GM23338 (cell line): ENCODE measurements around the gene NOVA2. TPM values are rescaled to one million over a fixed set of nuclear protein-coding genes. Genes with fewer than 3 reads are reported as not detected.

Experiments
- ATAC-seq: fragments of 200-7000 bp; cut with Tn5 transposase; 3 replicates; pipeline ENCODE4 v1.9.1; 2020
- DNase-seq: peaks from one replicate; pipeline ENCODE4 v3.0.0-alpha.2; 2015; ENCODE audit warnings: low spot score
- H2AFZ ChIP-seq: fragments of 200-600 bp; sonication (generic); 2 replicates; pipeline ENCODE4 v1.8.0; 2016; ENCODE audit warnings: antibody characterized with exemption, mild to moderate bottlenecking, moderate library complexity
- H3F3A ChIP-seq: fragments of 200-600 bp; sonication (generic); replicated peaks from 2 replicates; pipeline ENCODE4 v1.8.0; 2017; ENCODE audit warnings: antibody characterized with exemption, mixed run types, low read depth
- H3K27ac ChIP-seq: fragments of 200-600 bp; sonication (generic); 2 replicates; pipeline ENCODE4 v1.6.1; 2016; ENCODE audit warnings: low read depth
- H3K27me3 ChIP-seq: fragments of 200-600 bp; sonication (generic); 2 replicates; pipeline ENCODE4 v1.8.0; 2016; ENCODE audit warnings: mild to moderate bottlenecking, mixed run types, moderate library complexity; ENCODE audit not compliant: insufficient read depth
- H3K36me3 ChIP-seq: fragments of 200-600 bp; sonication (generic); 2 replicates; pipeline ENCODE4 v1.8.0; 2016; ENCODE audit warnings: mild to moderate bottlenecking; ENCODE audit not compliant: insufficient read depth
- H3K4me1 ChIP-seq: fragments of 200-600 bp; sonication (generic); 2 replicates; pipeline ENCODE4 v1.8.0; 2016; ENCODE audit warnings: mild to moderate bottlenecking, moderate library complexity; ENCODE audit not compliant: insufficient read depth
- H3K4me2 ChIP-seq: fragments of 200-600 bp; sonication (generic); 2 replicates; pipeline ENCODE4 v1.7.1; 2017; ENCODE audit warnings: mixed run types
- H3K4me3 ChIP-seq: fragments of 200-600 bp; sonication (generic); 2 replicates; pipeline ENCODE4 v1.6.1; 2016; ENCODE audit warnings: mixed run types
- H3K79me2 ChIP-seq: fragments of 200-600 bp; sonication (generic); replicated peaks from 2 replicates; pipeline ENCODE4 v1.8.0; 2017; ENCODE audit warnings: mild to moderate bottlenecking; ENCODE audit not compliant: insufficient read depth
- H3K9me2 ChIP-seq: fragments of 200-600 bp; sonication (generic); 2 replicates; pipeline ENCODE4 v1.8.0; 2017; ENCODE audit not compliant: insufficient read depth
- H4K20me1 ChIP-seq: fragments of 200-600 bp; sonication (generic); replicated peaks from 2 replicates; pipeline ENCODE4 v1.8.0; 2017; ENCODE audit warnings: mild to moderate bottlenecking; ENCODE audit not compliant: insufficient read depth
- H3K27ac Mint-ChIP-seq: 2 replicates; pipeline ENCODE4 v1.8.0; 2020; ENCODE audit warnings: inconsistent platforms, mild to moderate bottlenecking, moderate library complexity, mixed read lengths
- H3K27me3 Mint-ChIP-seq: 3 replicates; pipeline ENCODE4 v1.8.0; 2022; ENCODE audit warnings: low read depth, mild to moderate bottlenecking, moderate library complexity, mixed read lengths, inconsistent platforms; ENCODE audit not compliant: insufficient read depth, poor library complexity
- H3K36me3 Mint-ChIP-seq: 3 replicates; pipeline ENCODE4 v1.8.0; 2021; ENCODE audit warnings: low read depth, mild to moderate bottlenecking, inconsistent platforms, moderate library complexity, mixed read lengths
- H3K4me1 Mint-ChIP-seq: 3 replicates; pipeline ENCODE4 v1.8.0; 2020; ENCODE audit warnings: mild to moderate bottlenecking, inconsistent platforms, mixed read lengths
- H3K4me3 Mint-ChIP-seq: 3 replicates; pipeline ENCODE4 v1.8.0; 2021; ENCODE audit warnings: moderate library complexity, mild to moderate bottlenecking, inconsistent platforms, mixed read lengths
- H3K9me3 Mint-ChIP-seq: 3 replicates; pipeline ENCODE4 v1.8.0; 2020; ENCODE audit warnings: moderate library complexity, mild to moderate bottlenecking, inconsistent platforms, mixed read lengths
- CREB1 ChIP-seq: fragments of 250-450 bp; sonication (Bioruptor Pico); IDR thresholded peaks from 2 replicates; pipeline ENCODE4 v1.5.0; 2020; ENCODE audit warnings: low read depth, mild to moderate bottlenecking, moderate library complexity
- ETS1 ChIP-seq: IDR thresholded peaks from 2 replicates; pipeline ENCODE4 v1.6.1; 2016; ENCODE audit warnings: antibody characterized with exemption
- EZH2 ChIP-seq: fragments of 200-600 bp; sonication (generic); IDR thresholded peaks from one replicate; pipeline ENCODE4 v1.8.0; 2017; ENCODE audit warnings: antibody characterized with exemption, mild to moderate bottlenecking, low read depth; ENCODE audit not compliant: unreplicated experiment
- EZH2phosphoT487 ChIP-seq: fragments of 200-600 bp; sonication (generic); IDR thresholded peaks from one replicate; pipeline ENCODE4 v1.8.1; 2018; ENCODE audit warnings: antibody characterized with exemption; ENCODE audit not compliant: unreplicated experiment
- JUNB ChIP-seq: IDR thresholded peaks from one replicate; pipeline ENCODE4 v1.6.1; 2016; ENCODE audit warnings: antibody characterized with exemption; ENCODE audit not compliant: unreplicated experiment
- NANOG ChIP-seq: IDR thresholded peaks from 2 replicates; pipeline ENCODE4 v1.6.1; 2016; ENCODE audit warnings: antibody characterized with exemption, borderline replicate concordance
- POLR2AphosphoS5 ChIP-seq: IDR thresholded peaks from 2 replicates; pipeline ENCODE4 v1.6.1; 2016; ENCODE audit warnings: antibody characterized with exemption, low read depth
- STAT1 ChIP-seq: IDR thresholded peaks from one replicate; pipeline ENCODE4 v1.6.1; 2016; ENCODE audit warnings: antibody characterized with exemption; ENCODE audit not compliant: unreplicated experiment
- ZNF114 ChIP-seq: fragments of 250-450 bp; sonication (Bioruptor Pico); IDR thresholded peaks from 2 replicates; pipeline ENCODE4 v1.5.0; 2020; ENCODE audit warnings: mild to moderate bottlenecking, moderate library complexity
- ZNF331 ChIP-seq: fragments of 250-450 bp; sonication (Bioruptor Pico); IDR thresholded peaks from 2 replicates; pipeline ENCODE4 v1.5.0; 2020; ENCODE audit warnings: low read depth, mild to moderate bottlenecking, moderate library complexity
- polyA plus RNA-seq: library from polyadenylated mRNA; unstranded; fragments of >200 nt; fragmentation: Nextera tagmentation; extraction: Ambion mirVana; gene quantifications from 2 replicates; pipeline ENCODE4 v1.2.1, GENCODE V29; 2016
- total RNA-seq: library from RNA; depleted of rRNA; stranded (reverse); fragments of >200 nt; shearing (Covaris generic); gene quantifications from 2 replicates; pipeline ENCODE4 v1.2.3, GENCODE V29; 2014
- TF ChIP-seq, protein P1 (sequence below): fragments of 250-450 bp; sonication (Bioruptor Pico); IDR thresholded peaks from 2 replicates; pipeline ENCODE4 v1.5.0; 2020; ENCODE audit warnings: mild to moderate bottlenecking, moderate library complexity
- TF ChIP-seq, protein P2 (sequence below), 2 experiments: fragments of 200-600 bp in 1 of 2; sonication (generic) in 1 of 2; conservative IDR thresholded peaks; 2 replicates each; pipeline versions ENCODE4 v1.5.1 to v1.6.1; 2016 to 2017; ENCODE audit warnings: antibody characterized with exemption in 2 of 2, low read depth in 2 of 2, mild to moderate bottlenecking in 2 of 2, moderate library complexity in 1 of 2
- TF ChIP-seq, protein P3 (sequence below): IDR thresholded peaks from one replicate; pipeline ENCODE4 v1.6.1; 2018; ENCODE audit warnings: antibody characterized with exemption; ENCODE audit not compliant: unreplicated experiment

NOVA2 gene
- total and polyA plus RNA-seq, 2 experiments from 2014 or later: 5.1 to 13.7 TPM

GRCh38 chr19:45969676-45970075 lies 4.0 kb downstream of the NOVA2 start:
- H3K9me2 ChIP-seq: no peaks in the 10 kb centered on the region
- H3K4me3 ChIP-seq: no peak overlapping the region
- H3K4me1 ChIP-seq: peaks cover under 1% of the 10 kb centered on the region; the same call in 1 of the 2 replicates
- H3K27me3 ChIP-seq: 0 out of 2 replicates have a peak, but pooled peaks cover 1% of the 10 kb centered on the region
- H3K36me3 ChIP-seq: no peaks in the 10 kb centered on the region
- H3K4me2 ChIP-seq: no peak overlapping the region
- no peak overlapping the region for H3K27ac ChIP-seq
- H3K4me3 Mint-ChIP-seq: no peak overlapping the region
- H3F3A ChIP-seq: peaks cover 9% of the 10 kb centered on the region; the same call in 1 of the 2 replicates
- H2AFZ ChIP-seq: no peak overlapping the region
- H3K9me3 Mint-ChIP-seq: no peaks in the 10 kb centered on the region
- H4K20me1 ChIP-seq: peaks cover 5% of the 10 kb centered on the region; the same call in 1 of the 2 replicates
- no peak for ATAC-seq
- H3K27me3 Mint-ChIP-seq: peaks cover 15% of the 10 kb centered on the region
- peaks cover 24% of the 10 kb centered on the region for H3K4me1 Mint-ChIP-seq
- no peak for DNase-seq
- TF ChIP-seq ZNF331 (CRISPR knock-in tag) (no peak), CREB1 (no peak), STAT1 (no peak), ETS1 (no peak), EZH2 (no peak), ZNF114 (no peak), POLR2AphosphoS5 (no peak), JUNB (no peak), NANOG (no peak), EZH2phosphoT487 (no peak)
- TF ChIP-seq, protein P1, sequence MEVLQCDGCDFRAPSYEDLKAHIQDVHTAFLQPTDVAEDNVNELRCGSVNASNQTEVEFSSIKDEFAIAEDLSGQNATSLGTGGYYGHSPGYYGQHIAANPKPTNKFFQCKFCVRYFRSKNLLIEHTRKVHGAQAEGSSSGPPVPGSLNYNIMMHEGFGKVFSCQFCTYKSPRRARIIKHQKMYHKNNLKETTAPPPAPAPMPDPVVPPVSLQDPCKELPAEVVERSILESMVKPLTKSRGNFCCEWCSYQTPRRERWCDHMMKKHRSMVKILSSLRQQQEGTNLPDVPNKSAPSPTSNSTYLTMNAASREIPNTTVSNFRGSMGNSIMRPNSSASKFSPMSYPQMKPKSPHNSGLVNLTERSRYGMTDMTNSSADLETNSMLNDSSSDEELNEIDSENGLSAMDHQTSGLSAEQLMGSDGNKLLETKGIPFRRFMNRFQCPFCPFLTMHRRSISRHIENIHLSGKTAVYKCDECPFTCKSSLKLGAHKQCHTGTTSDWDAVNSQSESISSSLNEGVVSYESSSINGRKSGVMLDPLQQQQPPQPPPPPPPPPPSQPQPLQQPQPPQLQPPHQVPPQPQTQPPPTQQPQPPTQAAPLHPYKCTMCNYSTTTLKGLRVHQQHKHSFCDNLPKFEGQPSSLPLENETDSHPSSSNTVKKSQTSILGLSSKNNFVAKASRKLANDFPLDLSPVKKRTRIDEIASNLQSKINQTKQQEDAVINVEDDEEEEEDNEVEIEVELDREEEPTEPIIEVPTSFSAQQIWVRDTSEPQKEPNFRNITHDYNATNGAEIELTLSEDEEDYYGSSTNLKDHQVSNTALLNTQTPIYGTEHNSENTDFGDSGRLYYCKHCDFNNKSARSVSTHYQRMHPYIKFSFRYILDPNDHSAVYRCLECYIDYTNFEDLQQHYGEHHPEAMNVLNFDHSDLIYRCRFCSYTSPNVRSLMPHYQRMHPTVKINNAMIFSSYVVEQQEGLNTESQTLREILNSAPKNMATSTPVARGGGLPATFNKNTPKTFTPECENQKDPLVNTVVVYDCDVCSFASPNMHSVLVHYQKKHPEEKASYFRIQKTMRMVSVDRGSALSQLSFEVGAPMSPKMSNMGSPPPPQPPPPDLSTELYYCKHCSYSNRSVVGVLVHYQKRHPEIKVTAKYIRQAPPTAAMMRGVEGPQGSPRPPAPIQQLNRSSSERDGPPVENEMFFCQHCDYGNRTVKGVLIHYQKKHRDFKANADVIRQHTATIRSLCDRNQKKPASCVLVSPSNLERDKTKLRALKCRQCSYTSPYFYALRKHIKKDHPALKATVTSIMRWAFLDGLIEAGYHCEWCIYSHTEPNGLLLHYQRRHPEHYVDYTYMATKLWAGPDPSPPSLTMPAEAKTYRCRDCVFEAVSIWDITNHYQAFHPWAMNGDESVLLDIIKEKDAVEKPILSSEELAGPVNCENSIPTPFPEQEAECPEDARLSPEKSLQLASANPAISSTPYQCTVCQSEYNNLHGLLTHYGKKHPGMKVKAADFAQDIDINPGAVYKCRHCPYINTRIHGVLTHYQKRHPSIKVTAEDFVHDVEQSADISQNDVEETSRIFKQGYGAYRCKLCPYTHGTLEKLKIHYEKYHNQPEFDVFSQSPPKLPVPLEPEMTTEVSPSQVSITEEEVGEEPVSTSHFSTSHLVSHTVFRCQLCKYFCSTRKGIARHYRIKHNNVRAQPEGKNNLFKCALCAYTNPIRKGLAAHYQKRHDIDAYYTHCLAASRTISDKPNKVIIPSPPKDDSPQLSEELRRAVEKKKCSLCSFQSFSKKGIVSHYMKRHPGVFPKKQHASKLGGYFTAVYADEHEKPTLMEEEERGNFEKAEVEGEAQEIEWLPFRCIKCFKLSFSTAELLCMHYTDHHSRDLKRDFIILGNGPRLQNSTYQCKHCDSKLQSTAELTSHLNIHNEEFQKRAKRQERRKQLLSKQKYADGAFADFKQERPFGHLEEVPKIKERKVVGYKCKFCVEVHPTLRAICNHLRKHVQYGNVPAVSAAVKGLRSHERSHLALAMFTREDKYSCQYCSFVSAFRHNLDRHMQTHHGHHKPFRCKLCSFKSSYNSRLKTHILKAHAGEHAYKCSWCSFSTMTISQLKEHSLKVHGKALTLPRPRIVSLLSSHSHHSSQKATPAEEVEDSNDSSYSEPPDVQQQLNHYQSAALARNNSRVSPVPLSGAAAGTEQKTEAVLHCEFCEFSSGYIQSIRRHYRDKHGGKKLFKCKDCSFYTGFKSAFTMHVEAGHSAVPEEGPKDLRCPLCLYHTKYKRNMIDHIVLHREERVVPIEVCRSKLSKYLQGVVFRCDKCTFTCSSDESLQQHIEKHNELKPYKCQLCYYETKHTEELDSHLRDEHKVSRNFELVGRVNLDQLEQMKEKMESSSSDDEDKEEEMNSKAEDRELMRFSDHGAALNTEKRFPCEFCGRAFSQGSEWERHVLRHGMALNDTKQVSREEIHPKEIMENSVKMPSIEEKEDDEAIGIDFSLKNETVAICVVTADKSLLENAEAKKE (CRISPR knock-in tag): no peak
- TF ChIP-seq, protein P2, sequence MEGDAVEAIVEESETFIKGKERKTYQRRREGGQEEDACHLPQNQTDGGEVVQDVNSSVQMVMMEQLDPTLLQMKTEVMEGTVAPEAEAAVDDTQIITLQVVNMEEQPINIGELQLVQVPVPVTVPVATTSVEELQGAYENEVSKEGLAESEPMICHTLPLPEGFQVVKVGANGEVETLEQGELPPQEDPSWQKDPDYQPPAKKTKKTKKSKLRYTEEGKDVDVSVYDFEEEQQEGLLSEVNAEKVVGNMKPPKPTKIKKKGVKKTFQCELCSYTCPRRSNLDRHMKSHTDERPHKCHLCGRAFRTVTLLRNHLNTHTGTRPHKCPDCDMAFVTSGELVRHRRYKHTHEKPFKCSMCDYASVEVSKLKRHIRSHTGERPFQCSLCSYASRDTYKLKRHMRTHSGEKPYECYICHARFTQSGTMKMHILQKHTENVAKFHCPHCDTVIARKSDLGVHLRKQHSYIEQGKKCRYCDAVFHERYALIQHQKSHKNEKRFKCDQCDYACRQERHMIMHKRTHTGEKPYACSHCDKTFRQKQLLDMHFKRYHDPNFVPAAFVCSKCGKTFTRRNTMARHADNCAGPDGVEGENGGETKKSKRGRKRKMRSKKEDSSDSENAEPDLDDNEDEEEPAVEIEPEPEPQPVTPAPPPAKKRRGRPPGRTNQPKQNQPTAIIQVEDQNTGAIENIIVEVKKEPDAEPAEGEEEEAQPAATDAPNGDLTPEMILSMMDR (conservative IDR thresholded peaks at IDR 0.05; ENCODE audit: low read depth in 2 of 2): no peak
- TF ChIP-seq, protein P3, sequence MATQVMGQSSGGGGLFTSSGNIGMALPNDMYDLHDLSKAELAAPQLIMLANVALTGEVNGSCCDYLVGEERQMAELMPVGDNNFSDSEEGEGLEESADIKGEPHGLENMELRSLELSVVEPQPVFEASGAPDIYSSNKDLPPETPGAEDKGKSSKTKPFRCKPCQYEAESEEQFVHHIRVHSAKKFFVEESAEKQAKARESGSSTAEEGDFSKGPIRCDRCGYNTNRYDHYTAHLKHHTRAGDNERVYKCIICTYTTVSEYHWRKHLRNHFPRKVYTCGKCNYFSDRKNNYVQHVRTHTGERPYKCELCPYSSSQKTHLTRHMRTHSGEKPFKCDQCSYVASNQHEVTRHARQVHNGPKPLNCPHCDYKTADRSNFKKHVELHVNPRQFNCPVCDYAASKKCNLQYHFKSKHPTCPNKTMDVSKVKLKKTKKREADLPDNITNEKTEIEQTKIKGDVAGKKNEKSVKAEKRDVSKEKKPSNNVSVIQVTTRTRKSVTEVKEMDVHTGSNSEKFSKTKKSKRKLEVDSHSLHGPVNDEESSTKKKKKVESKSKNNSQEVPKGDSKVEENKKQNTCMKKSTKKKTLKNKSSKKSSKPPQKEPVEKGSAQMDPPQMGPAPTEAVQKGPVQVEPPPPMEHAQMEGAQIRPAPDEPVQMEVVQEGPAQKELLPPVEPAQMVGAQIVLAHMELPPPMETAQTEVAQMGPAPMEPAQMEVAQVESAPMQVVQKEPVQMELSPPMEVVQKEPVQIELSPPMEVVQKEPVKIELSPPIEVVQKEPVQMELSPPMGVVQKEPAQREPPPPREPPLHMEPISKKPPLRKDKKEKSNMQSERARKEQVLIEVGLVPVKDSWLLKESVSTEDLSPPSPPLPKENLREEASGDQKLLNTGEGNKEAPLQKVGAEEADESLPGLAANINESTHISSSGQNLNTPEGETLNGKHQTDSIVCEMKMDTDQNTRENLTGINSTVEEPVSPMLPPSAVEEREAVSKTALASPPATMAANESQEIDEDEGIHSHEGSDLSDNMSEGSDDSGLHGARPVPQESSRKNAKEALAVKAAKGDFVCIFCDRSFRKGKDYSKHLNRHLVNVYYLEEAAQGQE: no peak
- H3K27ac Mint-ChIP-seq: no peak overlapping the region
- no peaks in the 10 kb centered on the region for H3K36me3 Mint-ChIP-seq
- no peaks in the 10 kb centered on the region for H3K79me2 ChIP-seq
